HG03469 (cell line): ENCODE measurements around the gene PNLIPRP2.

ENCODE experiments used
- ATAC-seq: cut with Tn5 transposase; IDR thresholded peaks from one replicate; pipeline ENCODE4 v1.9.1; 2021; ENCODE audit warnings: mild to moderate bottlenecking, moderate library complexity, moderate number of reproducible peaks; ENCODE audit not compliant: unreplicated experiment

Gene PNLIPRP2

DNA sequence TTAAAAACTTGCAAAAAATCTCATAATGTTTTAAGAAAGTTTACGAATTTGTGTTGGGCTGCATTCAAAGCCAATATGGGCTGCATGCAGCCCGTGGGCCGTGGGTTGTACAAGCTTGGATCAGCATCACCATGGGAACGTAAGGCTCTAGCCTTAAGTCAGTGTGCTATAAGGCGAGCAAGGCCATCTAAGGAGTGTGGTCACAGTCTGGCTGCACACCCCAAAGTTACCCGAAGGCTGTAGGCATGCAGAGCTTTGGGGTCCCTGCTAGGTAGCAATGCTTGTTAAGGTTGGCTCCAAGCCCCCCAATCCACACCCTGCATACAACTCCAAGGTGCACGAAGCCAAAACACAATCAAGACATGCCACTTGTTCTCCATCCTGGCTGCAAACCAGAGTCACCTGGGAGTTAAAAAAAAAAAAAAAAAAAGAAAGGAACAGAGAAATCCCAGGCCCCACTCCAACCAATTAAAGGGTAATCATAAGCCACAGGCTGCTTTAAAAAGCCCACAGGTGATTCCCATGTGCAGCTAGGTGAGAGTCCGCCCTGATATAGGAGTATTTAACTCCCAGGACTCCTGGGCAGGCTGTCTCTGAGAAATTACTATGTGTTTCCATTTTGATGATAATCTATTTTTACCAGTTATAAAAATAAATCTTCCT lies 8.5 kb upstream of the PNLIPRP2 start:
- ATAC-seq = no peak

- no peak for ATAC-seq
These were observed 7.3 kb upstream of the PNLIPRP2 start for GRCh38 chr10:116613471-116613870.

DNA sequence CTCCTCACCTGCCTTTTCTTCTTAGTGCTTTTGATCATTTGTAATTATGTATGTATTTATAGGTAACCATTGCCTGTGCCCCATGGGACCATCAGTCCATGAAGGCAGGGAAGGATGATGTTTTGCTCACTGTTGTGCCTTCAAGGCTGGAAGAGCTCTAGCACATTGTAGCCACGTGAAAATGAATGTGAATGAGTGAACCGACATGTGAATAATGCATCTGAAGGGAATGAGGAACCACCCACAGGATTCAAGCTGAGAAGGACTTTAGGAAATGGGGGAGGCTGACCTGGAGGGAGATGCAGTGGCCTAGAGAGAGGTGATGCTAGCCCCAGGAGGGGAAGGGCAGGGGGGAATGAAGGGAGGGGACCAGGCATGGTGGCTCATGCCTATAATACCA lies 6.0 kb upstream of the PNLIPRP2 start:
- ATAC-seq = no peak

- ATAC-seq = no peak
These were observed 5.5 kb upstream of the PNLIPRP2 start for GRCh38 chr10:116615199-116615776.

GRCh38 chr10:116621476-116621875 lies 723 bp downstream of the PNLIPRP2 start:
- ATAC-seq = no peak

DNA sequence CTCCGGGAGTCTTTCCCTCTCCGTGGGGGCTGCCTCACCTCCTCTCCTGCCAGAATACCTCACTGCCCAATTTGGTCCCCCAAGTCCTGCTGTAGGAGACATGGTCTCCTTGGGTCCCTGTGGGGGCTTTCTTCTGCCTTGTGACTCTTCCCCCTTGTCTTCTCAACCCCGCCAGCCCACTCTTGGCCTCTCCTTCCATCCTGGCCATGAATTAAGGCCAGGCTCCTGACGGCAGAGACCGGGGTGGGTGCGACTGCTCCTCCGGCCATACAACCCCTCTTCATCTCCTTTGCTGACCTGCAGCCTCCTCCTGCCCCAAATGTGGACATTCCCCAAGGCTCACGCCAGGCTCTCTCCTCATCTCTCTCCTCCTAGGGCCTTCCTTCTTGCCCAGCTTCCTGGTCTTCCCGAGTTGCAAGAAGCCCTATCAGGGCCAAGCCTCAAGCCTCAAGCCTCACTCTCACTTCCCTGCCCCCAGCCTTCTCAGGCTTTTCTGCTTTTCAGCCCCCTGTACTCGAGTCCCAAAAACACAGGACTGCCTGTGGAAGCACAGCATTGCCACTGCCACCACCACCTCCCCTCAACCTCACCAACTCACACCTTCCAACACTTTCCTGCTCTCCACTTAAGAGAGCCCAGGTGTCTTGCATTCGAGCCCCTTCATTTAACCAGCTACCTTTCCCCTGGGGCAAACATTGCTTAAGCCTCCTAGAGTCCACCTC lies 1.3 kb downstream of the PNLIPRP2 start:
- no peak for ATAC-seq

- ATAC-seq = no peak
These were observed 5.1 kb downstream of the PNLIPRP2 start for GRCh38 chr10:116625845-116626244.

- no peak for ATAC-seq
These were observed 6.1 kb downstream of the PNLIPRP2 start for GRCh38 chr10:116626815-116627214.

- no peak for ATAC-seq
These were observed 6.7 kb downstream of the PNLIPRP2 start for GRCh38 chr10:116627386-116627933.

DNA sequence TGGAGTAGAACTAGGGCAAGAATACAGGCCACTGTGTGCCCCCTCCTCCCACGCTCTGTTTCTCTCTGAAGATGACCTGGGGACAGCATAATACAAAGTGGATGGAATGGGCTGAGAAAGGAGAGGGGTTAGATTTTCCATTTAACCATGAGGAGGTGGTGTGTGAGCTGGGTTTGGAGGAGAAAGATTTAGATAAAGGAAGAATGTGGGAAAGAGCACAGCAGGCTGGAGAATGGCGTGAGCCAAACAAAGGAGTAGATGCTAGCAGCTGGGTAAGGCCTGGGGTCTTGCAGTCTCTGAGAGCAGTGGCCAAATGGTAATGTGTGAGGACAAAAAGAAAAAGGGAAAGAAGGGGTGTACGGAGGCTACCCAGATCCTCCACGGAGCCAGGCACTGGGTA lies 8.6 kb downstream of the PNLIPRP2 start:
- no peak for ATAC-seq

- ATAC-seq = no peak
These were observed 9.3 kb downstream of the PNLIPRP2 start for GRCh38 chr10:116630020-116630419.

DNA sequence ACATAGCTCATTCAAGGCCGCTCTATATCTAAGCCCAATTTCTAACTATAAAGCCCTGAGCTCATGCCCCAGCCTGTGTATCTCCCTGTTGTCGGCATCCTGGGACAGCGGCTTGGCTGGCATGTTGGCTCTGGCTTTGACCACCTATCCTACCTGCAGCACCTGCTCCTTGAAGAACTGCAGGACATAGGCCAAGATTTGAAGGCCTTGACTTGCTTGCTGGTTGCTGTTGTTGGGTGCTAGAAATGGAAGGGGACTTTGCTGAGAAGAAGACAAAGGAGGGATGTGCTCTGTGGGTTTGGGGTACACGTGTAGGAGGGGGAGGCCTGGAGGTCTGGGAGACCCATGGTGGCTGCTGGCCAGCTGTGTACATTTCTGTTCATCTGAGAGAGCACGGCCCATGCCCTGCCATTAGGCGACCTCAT lies 11.1 kb downstream of the PNLIPRP2 start:
- no peak for ATAC-seq

DNA sequence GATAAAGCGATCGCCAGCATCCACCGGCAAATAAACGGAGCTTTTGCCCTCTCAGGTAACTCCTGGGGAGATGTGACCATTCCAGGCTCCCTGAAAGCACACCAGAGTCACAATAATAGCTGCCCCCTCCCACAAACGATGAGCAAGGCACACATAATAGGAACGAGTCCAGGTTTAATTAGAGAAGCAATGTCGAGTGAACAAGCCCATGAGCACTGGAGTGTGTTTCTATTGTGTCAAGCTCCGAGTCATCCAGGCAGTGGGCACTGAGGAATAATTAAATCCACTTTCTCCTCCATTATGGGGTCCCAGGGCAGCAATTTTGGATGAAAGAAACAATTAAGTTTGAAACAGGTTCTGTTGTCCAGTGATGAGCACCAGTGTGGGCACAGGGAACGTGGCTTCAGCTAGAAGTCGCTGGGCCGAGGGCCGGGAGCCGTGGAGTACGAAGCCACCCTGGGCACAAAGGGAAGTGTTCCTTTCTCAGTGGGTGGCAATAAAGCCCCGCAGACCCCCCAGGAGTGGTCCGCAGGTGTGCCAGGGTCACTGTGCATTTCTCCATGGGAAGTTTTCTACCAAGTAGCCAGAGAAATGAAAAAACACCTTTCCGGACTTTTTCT lies 12.0 kb downstream of the PNLIPRP2 start:
- ATAC-seq = no peak

DNA sequence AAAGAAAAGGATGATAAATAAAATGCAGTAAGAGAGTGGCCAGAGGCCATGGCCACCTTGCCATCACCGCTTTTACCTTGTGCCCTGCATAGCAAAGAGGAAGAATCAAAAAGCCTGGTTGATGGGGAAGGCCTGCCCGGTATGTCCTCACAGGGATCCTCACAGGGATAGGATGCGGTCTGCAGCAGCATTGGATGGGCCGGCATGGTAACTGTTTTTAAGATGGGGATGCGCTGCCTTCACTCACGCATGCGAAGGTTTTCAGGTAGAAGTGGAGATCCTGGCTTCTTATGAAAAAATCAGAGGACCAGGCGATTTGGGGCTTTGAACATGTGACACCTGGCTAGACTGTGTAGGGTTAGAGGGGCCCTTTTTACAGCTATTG lies 12.5 kb downstream of the PNLIPRP2 start:
- no peak for ATAC-seq

GRCh38 chr10:116634126-116634975 lies 13.6 kb downstream of the PNLIPRP2 start:
- no peak for ATAC-seq

DNA sequence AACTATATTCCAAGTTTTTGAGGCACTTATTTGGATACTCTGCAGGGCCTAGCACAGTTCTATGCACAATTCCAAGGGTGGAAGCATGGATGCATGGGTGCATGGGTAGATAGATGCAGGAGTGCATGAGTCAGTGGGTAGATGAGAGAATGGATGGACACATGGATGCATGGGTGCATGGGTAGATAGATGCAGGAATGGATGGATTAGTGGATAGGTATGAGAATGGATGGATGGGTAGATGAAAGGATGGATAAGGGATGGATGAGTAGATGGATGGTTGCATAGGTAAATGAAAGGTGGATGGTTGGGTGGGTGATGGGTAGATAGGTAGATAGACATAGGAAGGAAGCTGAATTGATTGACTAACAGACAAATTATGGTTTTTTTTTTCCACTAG lies 15.6 kb downstream of the PNLIPRP2 start:
- no peak for ATAC-seq

- no peak for ATAC-seq
These were observed 16.2 kb downstream of the PNLIPRP2 start for GRCh38 chr10:116636976-116637375.

DNA sequence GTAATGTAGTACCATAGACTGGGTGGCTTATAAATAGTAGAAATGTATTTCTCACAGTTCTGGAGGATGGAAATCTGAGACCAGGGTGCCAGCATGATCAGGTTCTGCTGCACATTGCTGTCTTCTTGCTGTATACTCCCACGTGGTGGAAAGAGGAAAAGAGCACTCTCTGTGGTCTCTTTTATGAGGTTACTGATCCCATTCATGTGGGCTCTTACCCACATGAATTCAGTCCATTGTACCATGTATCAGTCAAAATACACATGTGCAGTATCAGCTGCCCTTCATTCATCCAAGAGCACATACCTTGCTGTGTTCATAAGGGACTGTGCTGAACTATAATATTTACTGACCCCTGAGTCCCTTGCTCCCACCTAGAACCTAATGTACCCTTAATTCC lies 17.1 kb downstream of the PNLIPRP2 start:
- ATAC-seq = no peak

DNA sequence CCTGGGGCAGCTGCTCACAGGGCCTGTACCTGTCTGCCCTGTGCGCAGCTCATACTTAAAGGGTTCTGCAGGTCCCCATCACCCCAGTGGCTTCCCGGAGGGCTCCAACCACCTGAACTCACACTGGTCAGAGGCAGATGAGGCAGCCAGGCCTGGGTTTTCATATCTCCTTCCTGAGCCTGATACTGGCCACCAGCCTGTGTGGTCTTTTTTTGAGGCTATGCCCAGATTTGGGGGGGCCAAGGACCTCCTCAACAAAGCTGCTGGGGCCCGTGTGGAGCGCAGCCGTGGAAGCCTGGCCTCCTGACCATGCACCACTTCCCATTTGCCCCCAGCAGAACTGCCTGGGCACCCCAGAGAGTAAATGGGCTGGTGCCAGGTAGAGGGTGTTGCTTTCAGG lies 25.7 kb downstream of the PNLIPRP2 start:
- no peak for ATAC-seq

DNA sequence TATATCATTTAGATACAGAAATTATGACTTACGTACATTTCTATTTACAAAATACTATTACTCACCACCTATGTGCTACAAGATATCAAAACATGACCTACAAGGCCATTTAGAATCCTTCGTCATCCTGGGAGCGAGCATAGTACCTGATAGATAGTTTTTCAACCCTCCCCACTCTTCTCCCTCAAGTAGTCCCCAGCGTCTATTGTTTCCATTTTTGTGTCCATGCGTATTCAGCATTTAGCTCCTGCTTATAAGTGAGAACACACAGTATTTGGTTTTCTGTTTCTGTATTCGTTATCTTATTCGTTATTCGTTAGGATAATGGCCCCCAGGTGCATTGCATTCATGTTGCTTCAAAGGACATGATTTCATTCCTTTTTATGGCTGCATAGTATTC lies 28.1 kb downstream of the PNLIPRP2 start:
- no peak for ATAC-seq

DNA sequence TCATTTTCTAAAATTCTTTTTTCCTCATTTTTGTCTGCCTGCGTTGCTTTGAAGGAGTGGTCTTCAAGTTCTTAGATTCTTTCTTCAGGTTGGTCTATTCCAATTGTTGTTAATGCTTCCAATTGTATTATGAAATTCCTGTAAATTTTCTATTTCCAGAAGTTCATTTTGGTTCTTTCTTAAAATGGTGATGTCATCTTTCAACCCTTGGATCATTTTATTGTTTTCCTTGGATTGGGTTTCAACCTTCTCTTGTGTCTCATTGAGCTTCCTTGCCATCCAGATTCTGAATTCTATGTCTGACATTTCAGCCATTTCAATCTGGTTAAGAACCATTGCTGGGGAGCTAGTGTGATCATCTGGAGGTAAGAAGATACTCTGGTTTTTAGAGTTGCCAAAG lies 33.1 kb downstream of the PNLIPRP2 start:
- ATAC-seq = no peak
